ENCODE measurements around the gene PCNX1. TPM values are rescaled to one million over a fixed set of nuclear protein-coding genes. Genes with fewer than 3 reads are reported as not detected.

The PCNX1 gene
- total RNA-seq, 1 experiment from 2014 or later, result 48.0 TPM

DNA sequence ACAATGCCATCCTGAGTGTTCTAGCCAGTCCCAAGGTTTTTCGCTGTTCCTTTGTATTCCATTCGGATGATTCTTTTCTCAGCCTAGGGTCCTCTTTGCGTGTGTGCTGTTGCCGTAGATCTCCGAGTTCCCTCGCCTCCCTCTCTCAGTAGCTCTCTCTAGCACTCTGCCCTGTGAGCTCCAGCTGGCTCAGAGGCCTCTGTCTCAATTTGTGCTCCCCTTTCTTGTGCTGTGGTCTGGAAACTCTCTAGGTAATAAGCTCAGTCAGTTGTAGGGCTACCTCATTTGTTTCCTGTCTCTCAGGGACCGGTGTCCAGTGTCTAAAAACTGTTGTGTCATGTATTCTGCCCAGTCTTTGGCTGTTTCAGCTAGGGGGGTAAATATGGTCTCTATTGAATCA, 179.3 kb downstream of the PCNX1 start:
- Histone ChIP-seq H3K23me2 (ENCODE audit: insufficient read length, low read depth, low read length, poor library complexity, severe bottlenecking) (no peaks in the 10 kb centered on the region), H3T11ph (ENCODE audit: low read length) (no peak overlapping the region), H4K91ac (ENCODE audit: insufficient read length, low read depth, low read length) (no peak overlapping the region), H2BK5ac (ENCODE audit: insufficient read length, low read length) (no peak overlapping the region), H2BK20ac (ENCODE audit: low read depth, low read length, poor library complexity, severe bottlenecking) (no peak overlapping the region), H3K27ac (ENCODE audit: insufficient read length, low read depth, low read length) (no peak overlapping the region), H3K4me2 (ENCODE audit: insufficient read depth, insufficient read length, low read length) (no peak overlapping the region), H3K79me2 (ENCODE audit: insufficient read depth, low read length) (no peaks in the 10 kb centered on the region), H2BK120ac (ENCODE audit: low read depth, low read length, poor library complexity, severe bottlenecking) (no peak overlapping the region), H3K4me1 (ENCODE audit: insufficient read depth, low read length) (no peaks in the 10 kb centered on the region), H3K79me1 (ENCODE audit: insufficient read depth, low read depth, low read length, poor library complexity, severe bottlenecking) (no peaks in the 10 kb centered on the region), H3K56ac (ENCODE audit: insufficient read length, low read depth, low read length) (no peak overlapping the region), H3K18ac (ENCODE audit: insufficient read length, low read depth, low read length) (no peak overlapping the region), H4K20me1 (ENCODE audit: control insufficient read depth, insufficient read depth, insufficient read length) (no peaks in the 10 kb centered on the region), H3K27me3 (ENCODE audit: insufficient read depth, low read length) (no peaks in the 10 kb centered on the region), H4K8ac (replicated peaks; ENCODE audit: insufficient read length, low read depth, low read length) (no peak overlapping the region), H2BK15ac (ENCODE audit: low read depth, low read length) (no peak overlapping the region), H2AFZ (ENCODE audit: low read length) (no peak overlapping the region), H2AK5ac (ENCODE audit: insufficient read length, low read length) (no peak overlapping the region), H3K9me3 (ENCODE audit: control insufficient read depth, low read depth, low read length) (no peaks in the 10 kb centered on the region), H3K9ac (ENCODE audit: extremely low read depth, insufficient read length, low read length) (no peak overlapping the region), H3K23ac (ENCODE audit: insufficient read length, low read depth, low read length) (no peak overlapping the region), H2BK12ac (ENCODE audit: insufficient read length, low read depth, low read length) (no peak overlapping the region), H4K5ac (ENCODE audit: insufficient read length, low read depth, low read length) (no peak overlapping the region), H3K14ac (ENCODE audit: insufficient read depth, low read length) (no peak overlapping the region), H3K4ac (ENCODE audit: low read depth, low read length) (no peak overlapping the region)
- Mint-ChIP-seq H3K27me3 (ENCODE audit: low read depth) (no peaks in the 10 kb centered on the region), H3K27ac (peak overlapping the region; percentile 59 to 74 (median 71); a peak in 5 of 7 replicates), H3K9me3 (no peaks in the 10 kb centered on the region), H3K4me3 (no peak overlapping the region), H3K36me3 (ENCODE audit: insufficient read depth in 1 of 3, low read depth in 3 of 3) (peaks cover 7 to 43% (median 38%) of the 10 kb centered on the region in 3 experiments), H3K4me1 (0 out of 4 replicates have a peak, but pooled peaks cover 0 to 3% of the 10 kb centered on the region in 2 experiments)
- WGBS (ENCODE audit: extremely low coverage, insufficient read length, low lambda C conversion rate), result no CpG with 5 or more reads among the region's 7 CpGs
- TF ChIP-seq, protein P1, sequence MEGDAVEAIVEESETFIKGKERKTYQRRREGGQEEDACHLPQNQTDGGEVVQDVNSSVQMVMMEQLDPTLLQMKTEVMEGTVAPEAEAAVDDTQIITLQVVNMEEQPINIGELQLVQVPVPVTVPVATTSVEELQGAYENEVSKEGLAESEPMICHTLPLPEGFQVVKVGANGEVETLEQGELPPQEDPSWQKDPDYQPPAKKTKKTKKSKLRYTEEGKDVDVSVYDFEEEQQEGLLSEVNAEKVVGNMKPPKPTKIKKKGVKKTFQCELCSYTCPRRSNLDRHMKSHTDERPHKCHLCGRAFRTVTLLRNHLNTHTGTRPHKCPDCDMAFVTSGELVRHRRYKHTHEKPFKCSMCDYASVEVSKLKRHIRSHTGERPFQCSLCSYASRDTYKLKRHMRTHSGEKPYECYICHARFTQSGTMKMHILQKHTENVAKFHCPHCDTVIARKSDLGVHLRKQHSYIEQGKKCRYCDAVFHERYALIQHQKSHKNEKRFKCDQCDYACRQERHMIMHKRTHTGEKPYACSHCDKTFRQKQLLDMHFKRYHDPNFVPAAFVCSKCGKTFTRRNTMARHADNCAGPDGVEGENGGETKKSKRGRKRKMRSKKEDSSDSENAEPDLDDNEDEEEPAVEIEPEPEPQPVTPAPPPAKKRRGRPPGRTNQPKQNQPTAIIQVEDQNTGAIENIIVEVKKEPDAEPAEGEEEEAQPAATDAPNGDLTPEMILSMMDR (conservative IDR thresholded peaks at IDR 0.05), result no peak
- no peak for DNase-seq

Data from H9 (cell line).